ENCODE results near the gene RSRC1.

RSRC1 gene

DNA sequence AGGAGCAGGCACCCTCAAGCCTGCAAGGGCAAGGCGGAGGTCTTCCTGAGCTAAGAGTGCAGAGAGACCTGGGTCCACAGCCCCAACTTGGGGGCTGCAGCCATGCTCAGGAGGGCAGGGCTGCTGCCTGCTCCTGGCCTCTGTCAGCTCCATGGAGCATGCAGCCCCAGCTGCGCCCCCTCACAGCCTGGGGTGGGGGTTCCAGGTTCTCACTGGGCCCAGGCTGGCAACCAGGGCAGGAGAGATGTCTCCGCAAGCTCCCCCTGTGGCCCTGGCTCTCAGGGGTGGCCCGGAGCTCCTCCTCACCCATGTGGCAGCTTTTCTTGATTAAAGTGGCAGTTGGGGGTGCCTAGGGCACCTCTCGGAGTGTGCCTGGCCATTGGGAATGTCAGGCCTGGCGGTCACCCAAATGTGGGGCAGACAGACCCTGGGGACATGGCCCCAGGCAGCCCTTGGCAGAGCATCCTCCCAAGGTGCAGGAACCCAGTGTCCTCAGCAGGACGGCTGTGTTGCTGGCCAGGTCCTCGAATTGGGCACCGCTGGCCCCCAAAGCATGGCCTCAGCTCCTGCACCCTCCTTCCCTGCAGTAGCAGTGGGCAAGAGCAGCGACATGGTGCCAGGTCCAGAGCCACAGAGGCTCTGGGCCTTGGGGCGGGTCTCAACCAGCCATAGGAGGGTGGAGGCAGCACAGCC lies 251.0 kb downstream of the RSRC1 start:
- TF ChIP-seq EZH2 (IDR thresholded peaks at IDR 0.05; ENCODE audit: borderline replicate concordance, low read length), result no peak
- TF ChIP-seq, protein P1, sequence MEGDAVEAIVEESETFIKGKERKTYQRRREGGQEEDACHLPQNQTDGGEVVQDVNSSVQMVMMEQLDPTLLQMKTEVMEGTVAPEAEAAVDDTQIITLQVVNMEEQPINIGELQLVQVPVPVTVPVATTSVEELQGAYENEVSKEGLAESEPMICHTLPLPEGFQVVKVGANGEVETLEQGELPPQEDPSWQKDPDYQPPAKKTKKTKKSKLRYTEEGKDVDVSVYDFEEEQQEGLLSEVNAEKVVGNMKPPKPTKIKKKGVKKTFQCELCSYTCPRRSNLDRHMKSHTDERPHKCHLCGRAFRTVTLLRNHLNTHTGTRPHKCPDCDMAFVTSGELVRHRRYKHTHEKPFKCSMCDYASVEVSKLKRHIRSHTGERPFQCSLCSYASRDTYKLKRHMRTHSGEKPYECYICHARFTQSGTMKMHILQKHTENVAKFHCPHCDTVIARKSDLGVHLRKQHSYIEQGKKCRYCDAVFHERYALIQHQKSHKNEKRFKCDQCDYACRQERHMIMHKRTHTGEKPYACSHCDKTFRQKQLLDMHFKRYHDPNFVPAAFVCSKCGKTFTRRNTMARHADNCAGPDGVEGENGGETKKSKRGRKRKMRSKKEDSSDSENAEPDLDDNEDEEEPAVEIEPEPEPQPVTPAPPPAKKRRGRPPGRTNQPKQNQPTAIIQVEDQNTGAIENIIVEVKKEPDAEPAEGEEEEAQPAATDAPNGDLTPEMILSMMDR (IDR thresholded peaks at IDR 0.05; ENCODE audit: low read length), result no peak
- no peak overlapping the region for H3K9ac ChIP-seq (ENCODE audit: low read length)
- H3K36me3 ChIP-seq (ENCODE audit: insufficient read depth, low read length), result peaks cover 30% of the 10 kb centered on the region
- no peaks in the 10 kb centered on the region for H3K27me3 ChIP-seq (ENCODE audit: insufficient read depth, low read length)
- no peaks in the 10 kb centered on the region for H3F3A ChIP-seq (ENCODE audit: insufficient read depth, low read length)
- no peaks in the 10 kb centered on the region for H3K9me2 ChIP-seq (ENCODE audit: low read depth, low read length)
- H3K4me1 ChIP-seq (ENCODE audit: insufficient read depth, low read length, severe bottlenecking), result peaks cover 29% of the 10 kb centered on the region
- H3K9me3 ChIP-seq (ENCODE audit: low read length), result peaks cover 19% of the 10 kb centered on the region
- H3K4me2 ChIP-seq (ENCODE audit: low read length), result no peak overlapping the region
- no peaks in the 10 kb centered on the region for H4K20me1 ChIP-seq (ENCODE audit: insufficient read depth, low read length)
- no peak overlapping the region for H3K27ac ChIP-seq (ENCODE audit: low read depth, low read length, poor library complexity, severe bottlenecking)
- no peak overlapping the region for H3K4me3 ChIP-seq (ENCODE audit: low read depth, low read length, poor library complexity, severe bottlenecking)
- no peak overlapping the region for H2AFZ ChIP-seq (ENCODE audit: low read length)
- H3K79me2 ChIP-seq (ENCODE audit: insufficient read depth, low read length), result no peaks in the 10 kb centered on the region; the same call in 1 of the 2 replicates

GRCh38 chr3:158368271-158368670 lies 258.4 kb downstream of the RSRC1 start:
- Histone ChIP-seq H2AFZ (ENCODE audit: low read length) (no peak overlapping the region; the same call in 1 of the 2 replicates), H3K79me2 (ENCODE audit: insufficient read depth, low read length) (no peaks in the 10 kb centered on the region)

GRCh38 chr3:158369279-158369678 lies 259.4 kb downstream of the RSRC1 start:
- Histone ChIP-seq H3K4me1 (ENCODE audit: insufficient read depth, low read length, severe bottlenecking) (peaks cover 15% of the 10 kb centered on the region), H3K9me3 (ENCODE audit: low read length) (peaks cover 10% of the 10 kb centered on the region; the same call in 1 of the 2 replicates), H3K9me2 (ENCODE audit: low read depth, low read length) (no peaks in the 10 kb centered on the region; the same call in 1 of the 2 replicates), H3K79me2 (ENCODE audit: insufficient read depth, low read length) (no peaks in the 10 kb centered on the region), H3F3A (ENCODE audit: insufficient read depth, low read length) (no peaks in the 10 kb centered on the region), H3K27me3 (ENCODE audit: insufficient read depth, low read length) (no peaks in the 10 kb centered on the region), H3K4me3 (ENCODE audit: low read depth, low read length, poor library complexity, severe bottlenecking) (no peak overlapping the region), H3K9ac (ENCODE audit: low read length) (no peak overlapping the region), H4K20me1 (ENCODE audit: insufficient read depth, low read length) (no peaks in the 10 kb centered on the region), H3K36me3 (ENCODE audit: insufficient read depth, low read length) (no peaks in the 10 kb centered on the region), H3K27ac (ENCODE audit: low read depth, low read length, poor library complexity, severe bottlenecking) (no peak overlapping the region), H2AFZ (ENCODE audit: low read length) (no peak overlapping the region), H3K4me2 (ENCODE audit: low read length) (no peak overlapping the region)
- TF ChIP-seq, protein P1 (IDR thresholded peaks at IDR 0.05; ENCODE audit: low read length), result no peak
- TF ChIP-seq EZH2 (IDR thresholded peaks at IDR 0.05; ENCODE audit: borderline replicate concordance, low read length), result no peak

More at GRCh38 chr3:158368271-158368670, 258.4 kb downstream of the RSRC1 start:
- no peaks in the 10 kb centered on the region for H3K36me3 ChIP-seq (ENCODE audit: insufficient read depth, low read length)
- H3K9ac ChIP-seq (ENCODE audit: low read length), result peak overlapping the region; percentile 2
- no peaks in the 10 kb centered on the region for H4K20me1 ChIP-seq (ENCODE audit: insufficient read depth, low read length)
- H3K4me3 ChIP-seq (ENCODE audit: low read depth, low read length, poor library complexity, severe bottlenecking), result no peak overlapping the region
- H3F3A ChIP-seq (ENCODE audit: insufficient read depth, low read length), result no peaks in the 10 kb centered on the region
- H3K27me3 ChIP-seq (ENCODE audit: insufficient read depth, low read length), result no peaks in the 10 kb centered on the region
- peaks cover 15% of the 10 kb centered on the region for H3K4me1 ChIP-seq (ENCODE audit: insufficient read depth, low read length, severe bottlenecking)
- peak overlapping the region; percentile 9; the same call in 1 of the 2 replicates for H3K4me2 ChIP-seq (ENCODE audit: low read length)
- no peaks in the 10 kb centered on the region for H3K9me2 ChIP-seq (ENCODE audit: low read depth, low read length)
- TF ChIP-seq, protein P1 (IDR thresholded peaks at IDR 0.05; ENCODE audit: low read length), result no peak
- TF ChIP-seq EZH2 (IDR thresholded peaks at IDR 0.05; ENCODE audit: borderline replicate concordance, low read length), result no peak
- H3K9me3 ChIP-seq (ENCODE audit: low read length), result peaks cover 10% of the 10 kb centered on the region; the same call in 1 of the 2 replicates
- H3K27ac ChIP-seq (ENCODE audit: low read depth, low read length, poor library complexity, severe bottlenecking), result peak overlapping the region; percentile 69
